Endothelial cell of umbilical vein (primary cell): ENCODE data around the gene OR52I1. TPM values are rescaled to one million over a fixed set of nuclear protein-coding genes. Genes with fewer than 3 reads are reported as not detected.

Experiments
- BruUV-seq: library from RNA; stranded (reverse); fragments of 400-500 nt; replicated peaks from 2 replicates; lab custom pipeline; 2021; lab: Mats Ljungman, UMichigan
- CTCF ChIA-PET: fragments of 300-600, 350-600 bp; sonication (Branson Sonifier 250); formaldehyde crosslinking; loops from one replicate; lab custom pipeline; 2021; ENCODE audit warnings: antibody characterized with exemption, inconsistent platforms; lab: Charles Lee
- POLR2A ChIA-PET: fragments of 300-600, 350-600 bp; sonication (Branson Sonifier 250); formaldehyde crosslinking; loops from one replicate; lab custom pipeline; 2021; ENCODE audit warnings: antibody characterized with exemption, inconsistent platforms; lab: Charles Lee
- DNase-seq: peaks from one replicate; pipeline ENCODE4 v3.0.0-alpha.2; 2011; ENCODE audit warnings: low read depth, low spot score
- FAIRE-seq: peaks from 2 replicates; lab custom pipeline; 2011; peaks lifted over from hg19 to GRCh38; lab: Jason Lieb, UNC
- H2AFZ ChIP-seq: 2 replicates; pipeline ENCODE4 v1.6.0; 2012; ENCODE audit warnings: low read depth, low read length, control low read depth, inconsistent platforms
- H3K27ac ChIP-seq: 2 replicates; pipeline ENCODE4 v1.5.1; 2011; ENCODE audit warnings: low read depth, mild to moderate bottlenecking, control low read depth, low read length, moderate library complexity; ENCODE audit not compliant: insufficient read depth
- H3K27me3 ChIP-seq, 2 experiments: 2 replicates each; pipeline versions ENCODE4 v1.6.0 to v1.6.1; 2011; ENCODE audit warnings: low read length in 2 of 2, mixed read lengths in 1 of 2; ENCODE audit not compliant: control insufficient read depth in 2 of 2, insufficient read depth in 2 of 2
- H3K36me3 ChIP-seq, 2 experiments: 2 replicates in 1 of 2; 3 replicates in 1 of 2; pipeline ENCODE4 v1.5.1; 2011; ENCODE audit warnings: low read length in 2 of 2, mild to moderate bottlenecking in 1 of 2, moderate library complexity in 1 of 2; ENCODE audit not compliant: control insufficient read depth in 2 of 2, insufficient read depth in 2 of 2; ENCODE audit errors: extremely low read depth in 1 of 2
- H3K4me1 ChIP-seq: 3 replicates; pipeline ENCODE4 v1.5.1; 2011; ENCODE audit warnings: mild to moderate bottlenecking, low read length; ENCODE audit not compliant: control insufficient read depth, insufficient read depth; ENCODE audit errors: extremely low read depth
- H3K4me2 ChIP-seq: 2 replicates; pipeline ENCODE4 v1.6.1; 2011; ENCODE audit warnings: low read length, control low read depth, mixed read lengths; ENCODE audit not compliant: insufficient read depth
- H3K4me3 ChIP-seq, 3 experiments: fragments of 200-600 bp in 1 of 3; sonication (generic), shearing (Covaris generic) in 1 of 3; replicated peaks in 1 of 3; 2 replicates each; pipeline ENCODE4 v1.5.1; 2011 to 2016; ENCODE audit warnings: control low read depth in 3 of 3, low read length in 3 of 3, mild to moderate bottlenecking in 2 of 3, inconsistent platforms in 1 of 3, low read depth in 1 of 3, moderate library complexity in 1 of 3; ENCODE audit not compliant: insufficient read depth in 1 of 3
- H3K79me2 ChIP-seq: 2 replicates; pipeline ENCODE4 v1.6.0; 2012; ENCODE audit warnings: low read length, inconsistent platforms; ENCODE audit not compliant: control insufficient read depth, insufficient read depth
- H3K9ac ChIP-seq: replicated peaks from 2 replicates; pipeline ENCODE3; 2011; ENCODE audit warnings: low read length, control low read depth; ENCODE audit not compliant: insufficient read depth; ENCODE audit errors: extremely low read depth
- H3K9me1 ChIP-seq: replicated peaks from 3 replicates; pipeline ENCODE4 v1.6.0; 2011; ENCODE audit warnings: mild to moderate bottlenecking, low read length; ENCODE audit not compliant: control insufficient read depth, insufficient read depth; ENCODE audit errors: extremely low read depth
- H3K9me3 ChIP-seq: replicated peaks from 2 replicates; pipeline ENCODE4 v1.5.1; 2012; ENCODE audit warnings: low read length, inconsistent platforms; ENCODE audit not compliant: control insufficient read depth, insufficient read depth
- H4K20me1 ChIP-seq: replicated peaks from 2 replicates; pipeline ENCODE3; 2011; ENCODE audit warnings: mild to moderate bottlenecking, low read length; ENCODE audit not compliant: control insufficient read depth, insufficient read depth; ENCODE audit errors: extremely low read depth
- EZH2 ChIP-seq: IDR thresholded peaks from 2 replicates; pipeline ENCODE4 v1.6.1; 2012; ENCODE audit warnings: borderline replicate concordance, low read depth, mild to moderate bottlenecking, moderate library complexity, low read length, inconsistent platforms; ENCODE audit not compliant: severe bottlenecking
- FOS ChIP-seq: IDR thresholded peaks from 2 replicates; pipeline ENCODE4 v1.6.1; 2011; ENCODE audit warnings: mild to moderate bottlenecking, low read length, moderate library complexity, borderline replicate concordance; ENCODE audit not compliant: insufficient read depth
- GATA2 ChIP-seq: IDR thresholded peaks from 2 replicates; pipeline ENCODE4 v1.7.0; 2011; ENCODE audit warnings: low read depth, mild to moderate bottlenecking, moderate library complexity, mixed read lengths, low read length; ENCODE audit not compliant: insufficient read length, insufficient read depth
- JUN ChIP-seq: IDR thresholded peaks from 2 replicates; pipeline ENCODE4 v1.6.1; 2011; ENCODE audit warnings: borderline replicate concordance, low read depth; ENCODE audit not compliant: insufficient read length, insufficient read depth
- MYC ChIP-seq: IDR thresholded peaks from one replicate; pipeline ENCODE4 v1.6.1; 2011; ENCODE audit warnings: mild to moderate bottlenecking, low read depth, low read length
- POLR2A ChIP-seq: IDR thresholded peaks from 2 replicates; pipeline ENCODE4 v1.6.1; 2012; ENCODE audit warnings: low read depth, mild to moderate bottlenecking, control low read depth, low read length
- POLR2AphosphoS5 ChIP-seq: IDR thresholded peaks from 2 replicates; pipeline ENCODE4 v1.6.1; 2012; ENCODE audit warnings: low read depth, mild to moderate bottlenecking, control low read depth, low read length, moderate library complexity; ENCODE audit not compliant: insufficient read depth
- dilution Hi-C: fragments of 300-500 bp; cut with MboI; formaldehyde crosslinking; loops from one replicate; pipeline ENCODE4 v1.15.0; 2019; ENCODE audit warnings: low sequenced_read_pairs; ENCODE audit not compliant: extremely low pct_ligation_motif_present
- intact Hi-C: fragments of 100-400 bp; cut with micrococcal nuclease; formaldehyde crosslinking; loops from one replicate; pipeline ENCODE4 v1.10.0; 2022
- polyA plus RNA-seq, 4 experiments: library from polyadenylated mRNA; depleted of rRNA in 3 of 4; stranded (reverse) in 3 of 4; unstranded in 1 of 4; fragments of >200 nt; gene quantifications; 2 replicates each; pipeline versions ENCODE4 v1.2.1 to v1.2.3, GENCODE V29; 2011 to 2012; ENCODE audit warnings: missing spikeins in 1 of 4
- total RNA-seq: library from RNA; stranded (reverse); gene quantifications from 2 replicates; pipeline ENCODE4 v1.2.3, GENCODE V29; 2021
- TF ChIP-seq, protein P1 (sequence below), 2 donors: IDR thresholded peaks; 1 replicate in 1 of 2; 2 replicates in 1 of 2; pipeline ENCODE4 v1.5.1; 2011; ENCODE audit warnings: low read length in 2 of 2, mild to moderate bottlenecking in 2 of 2, moderate library complexity in 2 of 2, control low read depth in 1 of 2, inconsistent platforms in 1 of 2, low read depth in 1 of 2; ENCODE audit not compliant: insufficient read depth in 1 of 2; ENCODE audit errors: extremely low read depth in 1 of 2
- TF ChIP-seq, protein P2 (sequence below): IDR thresholded peaks from 2 replicates; pipeline ENCODE4 v1.6.1; 2011; ENCODE audit not compliant: insufficient read depth, insufficient read length

OR52I1 gene
- total and polyA plus RNA-seq, 2 donors (not counting 3 experiments of a cell fraction or from before 2014, with no cell fraction given): not detected

- TF ChIP-seq EZH2 (no peak), POLR2A (no peak), JUN (no peak), MYC (no peak), POLR2AphosphoS5 (no peak), FOS (no peak), GATA2 (no peak)
- TF ChIP-seq, protein P1, sequence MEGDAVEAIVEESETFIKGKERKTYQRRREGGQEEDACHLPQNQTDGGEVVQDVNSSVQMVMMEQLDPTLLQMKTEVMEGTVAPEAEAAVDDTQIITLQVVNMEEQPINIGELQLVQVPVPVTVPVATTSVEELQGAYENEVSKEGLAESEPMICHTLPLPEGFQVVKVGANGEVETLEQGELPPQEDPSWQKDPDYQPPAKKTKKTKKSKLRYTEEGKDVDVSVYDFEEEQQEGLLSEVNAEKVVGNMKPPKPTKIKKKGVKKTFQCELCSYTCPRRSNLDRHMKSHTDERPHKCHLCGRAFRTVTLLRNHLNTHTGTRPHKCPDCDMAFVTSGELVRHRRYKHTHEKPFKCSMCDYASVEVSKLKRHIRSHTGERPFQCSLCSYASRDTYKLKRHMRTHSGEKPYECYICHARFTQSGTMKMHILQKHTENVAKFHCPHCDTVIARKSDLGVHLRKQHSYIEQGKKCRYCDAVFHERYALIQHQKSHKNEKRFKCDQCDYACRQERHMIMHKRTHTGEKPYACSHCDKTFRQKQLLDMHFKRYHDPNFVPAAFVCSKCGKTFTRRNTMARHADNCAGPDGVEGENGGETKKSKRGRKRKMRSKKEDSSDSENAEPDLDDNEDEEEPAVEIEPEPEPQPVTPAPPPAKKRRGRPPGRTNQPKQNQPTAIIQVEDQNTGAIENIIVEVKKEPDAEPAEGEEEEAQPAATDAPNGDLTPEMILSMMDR (IDR thresholded peaks at IDR 0.05; ENCODE audit: extremely low read depth in 1 of 2, insufficient read depth in 1 of 2, low read depth in 1 of 2, low read length in 2 of 2): no peak
- TF ChIP-seq, protein P2, sequence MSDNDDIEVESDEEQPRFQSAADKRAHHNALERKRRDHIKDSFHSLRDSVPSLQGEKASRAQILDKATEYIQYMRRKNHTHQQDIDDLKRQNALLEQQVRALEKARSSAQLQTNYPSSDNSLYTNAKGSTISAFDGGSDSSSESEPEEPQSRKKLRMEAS: no peak
- Histone ChIP-seq H3K9ac (no peak overlapping the region), H4K20me1 (no peaks in the 10 kb centered on the region), H3K9me1 (no peaks in the 10 kb centered on the region), H3K36me3 (no peaks in the 10 kb centered on the region), H3K4me3 (no peak overlapping the region), H3K27ac (no peak overlapping the region), H2AFZ (no peak overlapping the region), H3K27me3 (no peaks in the 10 kb centered on the region), H3K79me2 (no peaks in the 10 kb centered on the region), H3K4me1 (no peaks in the 10 kb centered on the region), H3K9me3 (no peaks in the 10 kb centered on the region), H3K4me2 (no peak overlapping the region)
- intact Hi-C loops: no loop called here
- ChIA-PET CTCF (interaction anchor here (2.3 kb wide), 1 partner anchor 372 kb away, joined by 8 read pairs; no protein-coding TSS in a partner anchor), POLR2A (no interaction called here)
- dilution Hi-C loops: no loop called here
- no peak for DNase-seq
- FAIRE-seq: no peak
- BruUV-seq: no TSS peak
Observed at GRCh38 chr11:4559527-4560440, 34.1 kb upstream of the OR52I1 start.
